ENCODE measurements around the gene BCL6B.

BCL6B gene

GRCh38 chr17:7016886-7017826, 5.7 kb upstream of the BCL6B start:
- Mint-ChIP-seq H3K4me1 (ENCODE audit: low read depth) (peaks cover 63% of the 10 kb centered on the region), H3K27ac (peak overlapping the region; percentile 90), H3K36me3 (ENCODE audit: low read depth) (peaks cover 31% of the 10 kb centered on the region), H3K4me3 (peak overlapping the region; percentile 76), H3K27me3 (ENCODE audit: low read depth) (no peaks in the 10 kb centered on the region), H3K9me3 (no peaks in the 10 kb centered on the region)

DNA sequence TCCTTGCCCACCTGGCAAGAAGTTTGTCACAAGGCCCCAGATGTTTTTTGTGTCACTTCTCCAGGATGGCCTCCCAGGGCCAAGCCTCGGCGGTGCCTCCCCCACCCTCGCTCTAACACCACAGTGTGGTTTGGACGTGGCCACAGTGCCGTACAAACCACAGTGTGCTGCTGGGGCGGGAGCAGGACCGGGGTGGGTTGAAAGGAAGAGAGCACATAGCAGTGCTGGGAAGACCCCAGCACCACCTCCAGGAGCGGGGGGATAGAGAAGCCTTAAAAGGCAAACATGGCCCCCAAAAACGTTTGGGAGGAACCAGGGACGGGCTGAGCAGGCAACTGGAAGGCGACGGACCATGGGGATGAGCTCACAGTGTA, 5.0 kb upstream of the BCL6B start:
- H3K27ac Mint-ChIP-seq = peak overlapping the region; percentile 90
- H3K9me3 Mint-ChIP-seq = no peaks in the 10 kb centered on the region
- H3K36me3 Mint-ChIP-seq (ENCODE audit: low read depth) = peaks cover 29% of the 10 kb centered on the region
- H3K4me3 Mint-ChIP-seq = peak overlapping the region; percentile 72
- H3K27me3 Mint-ChIP-seq (ENCODE audit: low read depth) = no peaks in the 10 kb centered on the region
- peaks cover 66% of the 10 kb centered on the region for H3K4me1 Mint-ChIP-seq (ENCODE audit: low read depth)

- Mint-ChIP-seq H3K9me3 (no peaks in the 10 kb centered on the region), H3K4me1 (ENCODE audit: low read depth) (peaks cover 70% of the 10 kb centered on the region), H3K4me3 (peak overlapping the region; percentile 72), H3K36me3 (ENCODE audit: low read depth) (peaks cover 22% of the 10 kb centered on the region), H3K27ac (peak overlapping the region; percentile 90), H3K27me3 (ENCODE audit: low read depth) (no peaks in the 10 kb centered on the region)
Measured at GRCh38 chr17:7018331-7018964, 4.4 kb upstream of the BCL6B start.

GRCh38 chr17:7019367-7019766, 3.5 kb upstream of the BCL6B start:
- Mint-ChIP-seq H3K27ac (no peak overlapping the region), H3K27me3 (ENCODE audit: low read depth) (no peaks in the 10 kb centered on the region), H3K36me3 (ENCODE audit: low read depth) (peaks cover 13% of the 10 kb centered on the region), H3K4me1 (ENCODE audit: low read depth) (peaks cover 71% of the 10 kb centered on the region), H3K9me3 (no peaks in the 10 kb centered on the region), H3K4me3 (no peak overlapping the region)

- H3K27ac Mint-ChIP-seq = peak overlapping the region; percentile 26
- no peaks in the 10 kb centered on the region for H3K9me3 Mint-ChIP-seq
- H3K27me3 Mint-ChIP-seq (ENCODE audit: low read depth) = no peaks in the 10 kb centered on the region
- H3K4me3 Mint-ChIP-seq = peak overlapping the region; percentile 25
- H3K36me3 Mint-ChIP-seq (ENCODE audit: low read depth) = peaks cover 12% of the 10 kb centered on the region
- H3K4me1 Mint-ChIP-seq (ENCODE audit: low read depth) = peaks cover 77% of the 10 kb centered on the region
Measured at GRCh38 chr17:7019839-7020519, 2.9 kb upstream of the BCL6B start.

- H3K4me3 Mint-ChIP-seq = peak overlapping the region; percentile 69
- peak overlapping the region; percentile 62 for H3K27ac Mint-ChIP-seq
- no peaks in the 10 kb centered on the region for H3K9me3 Mint-ChIP-seq
- H3K27me3 Mint-ChIP-seq (ENCODE audit: low read depth) = no peaks in the 10 kb centered on the region
- H3K4me1 Mint-ChIP-seq (ENCODE audit: low read depth) = peaks cover 71% of the 10 kb centered on the region
- peaks cover 12% of the 10 kb centered on the region for H3K36me3 Mint-ChIP-seq (ENCODE audit: low read depth)
Measured at GRCh38 chr17:7020894-7021664, 1.8 kb upstream of the BCL6B start.

DNA sequence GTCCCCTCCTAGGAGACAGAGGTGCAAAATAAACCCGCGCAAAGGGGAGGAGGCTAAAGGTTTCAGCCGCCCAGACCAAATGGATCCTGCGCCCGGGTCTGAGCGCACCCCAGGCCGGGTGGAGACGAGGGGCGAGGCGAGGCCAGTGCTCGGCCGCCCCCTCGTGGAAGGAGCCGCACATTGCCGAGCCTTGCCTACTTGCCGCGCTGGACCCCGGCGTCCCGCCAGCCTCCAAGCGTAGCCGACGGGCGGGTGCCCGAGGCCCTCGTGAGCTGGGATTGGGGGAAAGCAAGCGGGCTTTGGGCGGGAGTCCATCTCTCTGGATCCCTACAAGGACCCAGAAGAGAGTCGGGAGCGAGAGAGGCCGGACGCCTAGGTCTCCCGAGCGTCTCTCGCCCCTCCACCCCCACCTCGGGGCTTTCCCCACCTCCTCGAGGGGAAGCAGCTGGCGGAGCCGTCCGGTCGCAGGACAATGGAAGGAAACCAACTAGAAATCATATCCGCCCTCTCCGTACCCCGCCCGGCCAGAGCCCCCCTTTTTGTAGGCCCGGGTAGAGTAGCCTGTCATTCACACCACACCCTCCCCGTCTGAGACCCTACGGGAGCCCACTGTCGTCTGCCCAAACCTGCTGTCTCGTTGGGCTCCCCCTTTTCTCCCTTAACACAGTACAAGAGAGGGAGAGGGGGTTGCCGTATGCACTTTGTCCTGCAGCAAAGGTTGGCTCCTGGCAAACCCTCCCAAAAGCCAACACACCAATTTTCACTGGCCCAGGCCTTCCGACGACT, 664 bp upstream of the BCL6B start:
- Mint-ChIP-seq H3K4me3 (peak overlapping the region; percentile 69), H3K4me1 (ENCODE audit: low read depth) (peaks cover 62% of the 10 kb centered on the region), H3K27me3 (ENCODE audit: low read depth) (no peaks in the 10 kb centered on the region), H3K36me3 (ENCODE audit: low read depth) (peaks cover 8% of the 10 kb centered on the region), H3K27ac (peak overlapping the region; percentile 88), H3K9me3 (no peaks in the 10 kb centered on the region)

- Mint-ChIP-seq H3K27me3 (ENCODE audit: low read depth) (no peaks in the 10 kb centered on the region), H3K27ac (peak overlapping the region; percentile 88), H3K36me3 (ENCODE audit: low read depth) (no peaks in the 10 kb centered on the region), H3K9me3 (no peaks in the 10 kb centered on the region), H3K4me3 (peak overlapping the region; percentile 69), H3K4me1 (ENCODE audit: low read depth) (peaks cover 46% of the 10 kb centered on the region)
Measured at GRCh38 chr17:7023576-7024401, 939 bp downstream of the BCL6B start.

GRCh38 chr17:7024402-7024785, 1.5 kb downstream of the BCL6B start:
- Mint-ChIP-seq H3K9me3 (no peaks in the 10 kb centered on the region), H3K27ac (no peak overlapping the region), H3K4me1 (ENCODE audit: low read depth) (peaks cover 51% of the 10 kb centered on the region), H3K36me3 (ENCODE audit: low read depth) (no peaks in the 10 kb centered on the region), H3K27me3 (ENCODE audit: low read depth) (no peaks in the 10 kb centered on the region), H3K4me3 (no peak overlapping the region)

GRCh38 chr17:7025245-7025644, 2.4 kb downstream of the BCL6B start:
- Mint-ChIP-seq H3K4me1 (ENCODE audit: low read depth) (peaks cover 57% of the 10 kb centered on the region), H3K27ac (no peak overlapping the region), H3K36me3 (ENCODE audit: low read depth) (no peaks in the 10 kb centered on the region), H3K4me3 (no peak overlapping the region), H3K9me3 (no peaks in the 10 kb centered on the region), H3K27me3 (ENCODE audit: low read depth) (no peaks in the 10 kb centered on the region)

- H3K27ac Mint-ChIP-seq = no peak overlapping the region
- no peaks in the 10 kb centered on the region for H3K27me3 Mint-ChIP-seq (ENCODE audit: low read depth)
- H3K4me3 Mint-ChIP-seq = no peak overlapping the region
- no peaks in the 10 kb centered on the region for H3K9me3 Mint-ChIP-seq
- peaks cover 51% of the 10 kb centered on the region for H3K4me1 Mint-ChIP-seq (ENCODE audit: low read depth)
- peaks cover 3% of the 10 kb centered on the region for H3K36me3 Mint-ChIP-seq (ENCODE audit: low read depth)
Measured at GRCh38 chr17:7026471-7027115, 3.7 kb downstream of the BCL6B start.

GRCh38 chr17:7027335-7027734, 4.5 kb downstream of the BCL6B start:
- Mint-ChIP-seq H3K27me3 (ENCODE audit: low read depth) (no peaks in the 10 kb centered on the region), H3K36me3 (ENCODE audit: low read depth) (peaks cover 4% of the 10 kb centered on the region), H3K9me3 (no peaks in the 10 kb centered on the region), H3K4me1 (ENCODE audit: low read depth) (peaks cover 53% of the 10 kb centered on the region), H3K27ac (no peak overlapping the region), H3K4me3 (no peak overlapping the region)

Measured in T-helper 1 cell treated with Interleukin-12 subunit alpha and Interleukin-12 subunit beta and Interleukin-4 antibody, amounts not matched to agents 30 μg/mL and 1 μg/mL, for 36 hours (primary cell).